ENCODE measurements around the gene TEX14. TPM values are rescaled to one million over a fixed set of nuclear protein-coding genes. Genes with fewer than 3 reads are reported as not detected.
"Not testable (repeated sequence)": the region's sequence is repeated elsewhere in the genome, so short reads cannot be mapped to it uniquely, and the experiment has no call there.

Gene TEX14
- total and polyA plus RNA-seq, 10 of the 15 experiments (the other 5 are each of a cell fraction or from before 2014, with no cell fraction given): 0.15 to 1.3 (median 0.66) TPM

DNA sequence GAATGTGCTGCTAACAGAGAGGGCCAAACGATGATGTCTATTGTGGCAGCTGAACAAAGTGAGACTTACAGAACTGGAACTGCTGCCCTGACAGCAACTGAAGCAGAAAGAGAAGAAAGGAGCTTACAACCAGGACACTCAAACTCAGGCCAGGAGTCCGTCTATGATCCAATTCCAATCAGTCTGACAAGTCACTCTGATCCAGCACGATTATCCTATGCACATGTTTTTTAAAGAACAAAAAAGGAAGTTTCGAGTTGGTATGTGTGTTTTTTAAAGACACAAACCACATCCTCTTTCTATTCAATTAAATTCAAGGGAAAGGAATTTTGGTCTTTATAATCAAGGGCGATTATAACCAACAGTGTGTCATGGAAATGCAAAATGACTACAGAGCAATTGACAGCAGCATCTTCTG lies 135.0 kb downstream of the TEX14 start (continued):
- TF ChIP-seq, protein P1, sequence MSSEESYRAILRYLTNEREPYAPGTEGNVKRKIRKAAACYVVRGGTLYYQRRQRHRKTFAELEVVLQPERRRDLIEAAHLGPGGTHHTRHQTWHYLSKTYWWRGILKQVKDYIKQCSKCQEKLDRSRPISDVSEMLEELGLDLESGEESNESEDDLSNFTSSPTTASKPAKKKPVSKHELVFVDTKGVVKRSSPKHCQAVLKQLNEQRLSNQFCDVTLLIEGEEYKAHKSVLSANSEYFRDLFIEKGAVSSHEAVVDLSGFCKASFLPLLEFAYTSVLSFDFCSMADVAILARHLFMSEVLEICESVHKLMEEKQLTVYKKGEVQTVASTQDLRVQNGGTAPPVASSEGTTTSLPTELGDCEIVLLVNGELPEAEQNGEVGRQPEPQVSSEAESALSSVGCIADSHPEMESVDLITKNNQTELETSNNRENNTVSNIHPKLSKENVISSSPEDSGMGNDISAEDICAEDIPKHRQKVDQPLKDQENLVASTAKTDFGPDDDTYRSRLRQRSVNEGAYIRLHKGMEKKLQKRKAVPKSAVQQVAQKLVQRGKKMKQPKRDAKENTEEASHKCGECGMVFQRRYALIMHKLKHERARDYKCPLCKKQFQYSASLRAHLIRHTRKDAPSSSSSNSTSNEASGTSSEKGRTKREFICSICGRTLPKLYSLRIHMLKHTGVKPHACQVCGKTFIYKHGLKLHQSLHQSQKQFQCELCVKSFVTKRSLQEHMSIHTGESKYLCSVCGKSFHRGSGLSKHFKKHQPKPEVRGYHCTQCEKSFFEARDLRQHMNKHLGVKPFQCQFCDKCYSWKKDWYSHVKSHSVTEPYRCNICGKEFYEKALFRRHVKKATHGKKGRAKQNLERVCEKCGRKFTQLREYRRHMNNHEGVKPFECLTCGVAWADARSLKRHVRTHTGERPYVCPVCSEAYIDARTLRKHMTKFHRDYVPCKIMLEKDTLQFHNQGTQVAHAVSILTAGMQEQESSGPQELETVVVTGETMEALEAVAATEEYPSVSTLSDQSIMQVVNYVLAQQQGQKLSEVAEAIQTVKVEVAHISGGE (CRISPR knock-in tag; IDR thresholded peaks at IDR 0.05): no peak
- peak in 1 of 2 experiments; percentile 11; a peak in 1 of 4 replicates for TF ChIP-seq BHLHE40 (IDR thresholded peaks at IDR 0.05; ENCODE audit: borderline replicate concordance in 1 of 2, low read depth in 2 of 2, low read length in 1 of 2)
- TF ChIP-seq HCFC1 (IDR thresholded peaks at IDR 0.05; ENCODE audit: low read length): no peak
- no peak for TF ChIP-seq KAT2A (conservative IDR thresholded peaks at IDR 0.05; ENCODE audit: control insufficient read depth, low read depth, low read length)
- 0 out of 2 replicates have a peak, but pooled peaks have one; percentile 29 for TF ChIP-seq NBN (IDR thresholded peaks at IDR 0.05)
- TF ChIP-seq MYB (IDR thresholded peaks at IDR 0.05; ENCODE audit: borderline replicate concordance, low read depth, low read length): no peak
- no peak for TF ChIP-seq EP300 (IDR thresholded peaks at IDR 0.05; ENCODE audit: borderline replicate concordance in 1 of 2, control insufficient read depth in 1 of 2, low read depth in 2 of 2, low read length in 2 of 2)
- no peak for TF ChIP-seq CREM (IDR thresholded peaks at IDR 0.05; ENCODE audit: low read depth)
- TF ChIP-seq ATF7 (IDR thresholded peaks at IDR 0.05; ENCODE audit: low read depth): 0 out of 2 replicates have a peak, but pooled peaks have one; percentile 24
- peak; percentile 62; the same call in 1 of the 2 replicates for TF ChIP-seq SPI1 (IDR thresholded peaks at IDR 0.05; ENCODE audit: borderline replicate concordance, insufficient read depth, low read depth, low read length)
- no peak for TF ChIP-seq SMC3 (IDR thresholded peaks at IDR 0.05; ENCODE audit: borderline replicate concordance, low read length)
- TF ChIP-seq SIN3A (IDR thresholded peaks at IDR 0.05; ENCODE audit: low read depth, low read length): no peak
- TF ChIP-seq ZSCAN29 (IDR thresholded peaks at IDR 0.05): no peak
- peak; percentile 66 to 70; a peak in 3 of 4 replicates for TF ChIP-seq IKZF2 (IDR thresholded peaks at IDR 0.05)
- TF ChIP-seq CBX5 (IDR thresholded peaks at IDR 0.05; ENCODE audit: low read depth): no peak
- no peak for TF ChIP-seq TCF3 (IDR thresholded peaks at IDR 0.05; ENCODE audit: borderline replicate concordance, insufficient read depth, low read depth, low read length)
- no peak for TF ChIP-seq MEF2B (IDR thresholded peaks at IDR 0.05; ENCODE audit: partially characterized antibody, poor library complexity, severe bottlenecking)

DNA sequence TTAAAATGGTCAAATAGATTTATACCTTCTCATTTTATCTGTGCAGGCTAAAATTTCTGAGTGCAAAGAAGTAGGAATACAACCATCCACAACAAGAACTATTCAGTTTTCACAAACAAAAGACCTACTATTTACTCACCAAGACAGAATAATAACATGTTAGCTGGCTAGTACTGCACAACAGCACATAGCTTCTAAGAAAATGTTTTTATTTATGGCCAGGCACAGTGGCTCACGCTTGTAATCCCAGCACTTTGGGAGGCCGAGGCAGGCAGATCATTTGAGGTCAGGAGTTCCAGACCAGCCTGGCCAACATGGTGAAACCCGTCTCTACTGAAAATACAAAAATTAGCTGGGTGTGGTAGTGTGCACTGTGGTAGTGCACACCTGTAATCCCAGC lies 136.7 kb downstream of the TEX14 start:
- BruUV-seq (replicated peaks); in situ Hi-C loops (cut with MboI): not testable (repeated sequence)
- POLR2A ChIA-PET: interaction anchor here (0.7 kb wide), 1 partner anchor 435 kb away, joined by 4 read pairs; no protein-coding TSS in a partner anchor

More for the DNA sequence above, 136.7 kb downstream of the TEX14 start:
- ATAC-seq; H3K4me3 ChIP-seq; FAIRE-seq; H3K79me2 ChIP-seq (ENCODE audit: control insufficient read depth, insufficient read depth, low read length); H3K36me3 ChIP-seq (ENCODE audit: control insufficient read depth in 2 of 2, insufficient read depth in 2 of 2, low read length in 1 of 2); H3K4me2 ChIP-seq (ENCODE audit: control insufficient read depth, insufficient read depth); H2AFZ ChIP-seq (ENCODE audit: control insufficient read depth, low read depth, low read length); DNase-seq (ENCODE audit: low read depth, low spot score); H3K4me1 ChIP-seq (ENCODE audit: control insufficient read depth, insufficient read depth, low read length); intact Hi-C loops (cut with micrococcal nuclease; ENCODE audit: unreplicated experiment); H4K20me1 ChIP-seq (ENCODE audit: control insufficient read depth, insufficient read depth); H3K9ac ChIP-seq (ENCODE audit: control insufficient read depth, insufficient read depth, low read length); H3K27ac ChIP-seq (ENCODE audit: control insufficient read depth, insufficient read depth); H3K9me3 ChIP-seq (replicated peaks; ENCODE audit: control insufficient read depth, insufficient read depth, low read length); H3K27me3 ChIP-seq (replicated peaks in 1 of 2; ENCODE audit: control insufficient read depth in 2 of 2, insufficient read depth in 2 of 2, low read length in 1 of 2): not testable (repeated sequence)
- ChIA-PET SMC1A (ENCODE audit: uncharacterized antibody, unreplicated experiment) (interaction anchor here (1.0 kb wide), 1 partner anchor 11 kb away, joined by 3 read pairs; no protein-coding TSS in a partner anchor), CTCF (interaction anchor here (1.9 kb wide), 1 partner anchor 14 kb away, joined by 6 read pairs; no protein-coding TSS in a partner anchor), RAD21 (ENCODE audit: unreplicated experiment) (interaction anchor here (1.9 kb wide), 1 partner anchor 13 kb away, joined by 6 read pairs; no protein-coding TSS in a partner anchor)
- 81% methylated on average over 3 of the region's 3 CpGs for WGBS (ENCODE audit: insufficient coverage, insufficient replicate concordance, low lambda C conversion rate, missing lambda C conversion rate)

Data from GM12878 (cell line).